Measurements from ENCODE around the gene CLUH.

CLUH gene

GRCh38 chr17:2749784-2750181, 38.2 kb upstream of the CLUH start (continued):
- TF ChIP-seq ZNF768 (tag by site-specific recombination; IDR thresholded peaks at IDR 0.05) (no peak; the same call in 1 of the 2 replicates), HOXD13 (CRISPR knock-in tag; IDR thresholded peaks at IDR 0.05; ENCODE audit: borderline replicate concordance) (0 out of 2 replicates have a peak, but pooled peaks have one; percentile 55), ZNF23 (tag by site-specific recombination; IDR thresholded peaks at IDR 0.05; ENCODE audit: borderline replicate concordance) (no peak), ZFP69B (tag by site-specific recombination; IDR thresholded peaks at IDR 0.05) (0 out of 2 replicates have a peak, but pooled peaks have one; percentile 32), ZNF174 (tag by site-specific recombination; IDR thresholded peaks at IDR 0.05) (no peak), ZNF292 (tag by site-specific recombination; IDR thresholded peaks at IDR 0.05; ENCODE audit: borderline replicate concordance, low read depth) (no peak), HOXC10 (CRISPR knock-in tag; IDR thresholded peaks at IDR 0.05) (no peak), PRDM1 (tag by site-specific recombination; IDR thresholded peaks at IDR 0.05) (no peak), ZNF37A (tag by site-specific recombination; IDR thresholded peaks at IDR 0.05) (no peak), PBX3 (CRISPR knock-in tag; IDR thresholded peaks at IDR 0.05) (peak; percentile 98), ZNF133 (tag by site-specific recombination; IDR thresholded peaks at IDR 0.05) (no peak), KLF8 (tag by site-specific recombination; IDR thresholded peaks at IDR 0.05) (peak; percentile 82), ZNF473 (tag by site-specific recombination; IDR thresholded peaks at IDR 0.05) (no peak), HIC1 (tag by site-specific recombination; IDR thresholded peaks at IDR 0.05) (peak; percentile 55), ZNF792 (tag by site-specific recombination; IDR thresholded peaks at IDR 0.05) (no peak), ZNF2 (tag by site-specific recombination; IDR thresholded peaks at IDR 0.05) (no peak), MZF1 (tag by site-specific recombination; IDR thresholded peaks at IDR 0.05; ENCODE audit: borderline replicate concordance) (no peak), ZNF184 (tag by site-specific recombination; IDR thresholded peaks at IDR 0.05) (no peak), SP3 (tag by site-specific recombination; IDR thresholded peaks at IDR 0.05) (peak; percentile 76), ZNF335 (tag by site-specific recombination; conservative IDR thresholded peaks at IDR 0.05) (peak; percentile 62), ZNF391 (tag by site-specific recombination; IDR thresholded peaks at IDR 0.05; ENCODE audit: borderline replicate concordance, low read depth) (no peak), ZNF311 (tag by site-specific recombination; IDR thresholded peaks at IDR 0.05; ENCODE audit: borderline replicate concordance) (no peak), ZNF658 (tag by site-specific recombination; IDR thresholded peaks at IDR 0.05) (no peak), ZNF280C (tag by site-specific recombination; IDR thresholded peaks at IDR 0.05) (no peak), ZNF514 (tag by site-specific recombination; IDR thresholded peaks at IDR 0.05) (no peak), PRDM10 (tag by site-specific recombination; IDR thresholded peaks at IDR 0.05) (no peak), ZNF221 (tag by site-specific recombination; IDR thresholded peaks at IDR 0.05; ENCODE audit: borderline replicate concordance) (no peak), ZNF670 (tag by site-specific recombination; IDR thresholded peaks at IDR 0.05; ENCODE audit: low read depth) (no peak), ZNF548 (tag by site-specific recombination; IDR thresholded peaks at IDR 0.05) (no peak), ZNF521 (tag by site-specific recombination; IDR thresholded peaks at IDR 0.05) (no peak)
